ENCODE data around the gene SMAD3. TPM values are rescaled to one million over a fixed set of nuclear protein-coding genes. Genes with fewer than 3 reads are reported as not detected.

Gene SMAD3
- total RNA-seq, 1 donor from 2014 or later = 5.4 TPM

DNA sequence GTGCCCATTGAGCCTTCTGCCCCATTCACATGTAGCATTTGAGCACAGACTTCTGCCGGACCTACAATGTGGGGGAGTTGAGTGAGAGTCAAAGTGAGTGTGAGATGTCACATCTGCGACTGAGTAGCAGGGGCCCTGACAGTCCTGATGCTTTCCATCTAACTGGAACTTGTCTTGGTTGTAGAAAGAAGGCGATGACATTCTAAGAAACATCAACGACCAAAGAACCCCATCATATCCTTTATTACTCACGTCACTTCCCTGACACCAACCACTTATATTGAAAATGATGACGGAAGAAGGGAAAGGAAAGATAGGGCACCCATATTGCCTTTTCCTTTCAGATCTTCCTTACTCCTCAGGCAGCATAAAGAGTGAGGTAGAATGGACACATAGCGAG is 30.5 kb downstream of the SMAD3 start:
- DNase-seq (ENCODE audit: low read depth in 2 of 2) = no peak

DNA sequence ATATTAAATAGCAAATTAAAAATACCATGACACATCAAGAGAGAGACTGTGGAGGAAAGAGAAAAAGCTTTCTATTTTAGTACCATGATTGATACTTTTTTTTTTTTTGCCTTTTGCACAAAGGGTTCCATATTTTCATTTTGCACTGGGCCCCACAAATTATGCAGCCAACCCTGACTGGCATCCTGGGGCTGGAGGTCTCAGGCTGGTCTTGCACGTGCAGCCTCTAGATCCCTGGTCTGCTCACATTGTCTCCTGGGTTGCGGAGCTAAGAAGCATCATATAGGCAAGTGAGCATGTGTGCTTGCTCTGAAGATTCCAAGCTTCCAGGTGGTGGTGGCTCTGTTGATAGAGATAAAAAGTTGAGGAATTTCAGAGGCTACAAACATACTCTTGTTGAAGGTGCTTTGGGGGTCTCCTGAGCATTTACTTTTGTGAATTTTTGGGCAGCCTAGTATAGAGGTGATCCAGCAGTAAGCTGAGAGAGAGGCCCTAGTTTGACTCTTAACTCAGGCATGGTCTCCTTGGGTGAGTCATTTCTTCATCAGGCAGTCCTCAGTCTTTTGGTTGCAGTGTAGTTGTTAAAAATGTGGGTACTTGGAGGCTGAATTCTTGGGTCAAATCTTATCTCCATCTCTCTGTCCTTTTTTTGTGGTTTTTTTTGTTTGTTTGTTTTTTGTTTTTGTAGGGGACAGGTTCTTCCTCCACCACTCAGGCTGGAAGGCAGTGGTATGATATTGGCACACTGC is 31.3 kb downstream of the SMAD3 start:
- no peak for DNase-seq (ENCODE audit: low read depth in 2 of 2)

DNA sequence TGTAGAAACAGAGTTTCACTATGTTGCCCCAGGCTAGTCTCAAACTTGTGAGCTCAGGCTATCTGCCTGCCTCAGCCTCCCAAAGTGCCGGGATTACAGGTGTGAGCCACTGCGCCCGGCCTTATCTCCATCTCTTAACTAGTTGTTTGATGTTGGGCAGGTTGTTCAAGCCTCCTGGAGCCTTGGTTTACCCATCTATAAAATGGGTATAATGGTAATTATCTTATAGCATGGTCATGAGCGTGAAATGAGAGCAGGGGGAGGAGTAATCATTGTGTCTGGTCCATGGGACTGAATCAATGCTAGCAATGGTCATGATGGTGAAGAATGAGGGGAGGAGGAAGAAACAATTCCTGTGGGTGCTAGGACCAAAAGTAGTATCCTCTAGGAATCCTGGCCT is 32.0 kb downstream of the SMAD3 start:
- DNase-seq (ENCODE audit: low read depth in 2 of 2) = no peak

GRCh38 chr15:67097930-67098740 is 32.7 kb downstream of the SMAD3 start:
- peak in 1 of 2 donors; percentile 28 for DNase-seq (ENCODE audit: low read depth in 2 of 2)

DNA sequence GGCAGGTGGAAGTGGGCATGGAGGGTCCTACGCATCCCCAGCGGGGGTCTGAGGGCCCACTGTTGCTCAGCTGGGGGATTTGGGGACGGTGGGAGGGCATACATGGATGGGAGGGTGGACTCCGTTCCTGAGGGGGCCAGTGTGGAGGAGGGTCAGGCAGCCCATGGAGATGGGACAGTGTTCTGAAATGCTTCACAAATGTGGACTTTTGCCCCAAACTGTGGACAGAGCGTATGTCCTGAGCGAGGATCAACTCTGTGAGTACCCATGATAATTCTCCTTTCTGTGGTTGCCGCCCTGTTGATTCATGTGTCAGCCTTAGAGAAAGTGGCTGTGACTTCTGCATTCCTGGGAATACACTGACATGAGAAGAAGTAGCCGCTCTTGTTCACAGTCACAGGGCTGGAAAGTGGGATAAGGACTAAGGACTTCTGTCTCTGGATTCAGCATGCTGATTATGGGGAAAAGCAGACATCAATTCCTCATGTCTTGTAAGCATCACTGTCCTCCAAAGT is 33.4 kb downstream of the SMAD3 start:
- no peak for DNase-seq (ENCODE audit: low read depth in 2 of 2)

GRCh38 chr15:67100124-67100791 is 34.9 kb downstream of the SMAD3 start:
- DNase-seq (ENCODE audit: low read depth in 2 of 2) = no peak

DNA sequence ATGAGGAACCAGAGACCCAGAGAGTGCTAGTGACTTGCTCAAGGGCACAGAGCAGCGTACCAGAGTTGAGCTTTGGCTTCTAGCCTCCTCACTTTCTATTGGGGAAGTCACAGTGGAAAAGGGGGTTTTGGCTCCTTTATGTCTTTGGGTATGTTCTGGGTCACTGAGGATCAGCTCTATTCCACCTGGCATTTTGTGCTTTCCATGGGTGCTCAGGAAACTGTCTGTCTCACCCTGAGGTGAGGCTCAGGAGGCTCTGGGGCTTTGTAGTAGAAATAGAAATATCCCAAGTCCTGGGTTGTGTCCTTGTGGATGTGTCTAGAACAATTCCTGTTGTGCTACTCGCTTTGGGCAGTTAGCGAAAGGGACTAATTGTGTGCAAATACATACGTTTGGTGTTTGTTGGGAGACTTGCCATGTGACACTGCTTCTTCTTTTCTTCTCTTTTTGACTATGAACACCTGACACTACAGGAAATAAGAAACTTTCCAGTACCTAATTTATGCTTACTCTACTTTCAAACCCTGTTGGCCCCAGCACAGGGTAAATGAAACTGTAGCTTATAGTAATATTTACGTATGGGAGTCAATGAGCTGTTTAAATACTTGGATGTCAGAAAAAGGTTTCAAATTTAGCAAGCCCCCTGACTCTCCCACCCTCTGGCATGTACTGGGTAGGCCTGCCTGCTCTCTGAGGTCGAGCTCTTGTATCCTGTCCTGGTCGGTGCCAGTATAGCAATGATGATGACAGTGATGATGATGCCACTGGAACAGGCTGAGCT is 35.6 kb downstream of the SMAD3 start:
- DNase-seq (ENCODE audit: low read depth in 2 of 2) = peak in 1 of 2 donors; percentile 51

DNA sequence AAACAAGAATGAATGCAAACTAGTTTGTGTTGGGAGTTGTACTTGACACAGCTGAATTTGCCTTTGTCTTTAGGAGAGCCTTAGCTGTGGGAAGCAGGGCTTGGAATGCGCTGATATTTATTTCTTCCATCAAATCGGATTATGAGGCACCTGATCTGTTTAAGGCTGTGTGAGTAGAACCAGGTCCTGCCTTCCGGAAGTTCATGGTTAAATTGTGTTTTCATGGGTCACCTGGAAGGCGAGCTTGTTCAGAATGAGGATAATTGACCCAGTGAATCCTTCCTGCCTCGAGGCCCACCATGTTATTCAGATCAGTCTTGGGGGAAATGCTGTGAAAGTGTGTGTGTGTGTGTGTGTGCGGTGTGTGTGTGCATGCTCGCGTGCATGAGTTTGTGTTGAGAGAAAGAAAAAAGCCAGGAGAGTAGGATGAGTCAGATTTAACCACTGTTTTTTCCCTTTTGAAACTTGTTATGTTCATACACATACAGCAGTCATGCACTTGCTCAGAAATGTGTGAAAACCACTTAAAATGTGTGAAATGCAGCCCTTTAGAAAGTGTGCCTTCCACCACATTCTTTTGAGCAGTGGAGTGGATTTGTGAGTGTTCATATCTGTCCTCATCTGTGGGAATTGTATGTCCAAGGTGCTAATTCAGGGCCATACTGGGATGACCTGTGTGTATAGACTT is 36.7 kb downstream of the SMAD3 start:
- peak; percentile 76 to 83 for DNase-seq (ENCODE audit: low read depth in 2 of 2)

DNA sequence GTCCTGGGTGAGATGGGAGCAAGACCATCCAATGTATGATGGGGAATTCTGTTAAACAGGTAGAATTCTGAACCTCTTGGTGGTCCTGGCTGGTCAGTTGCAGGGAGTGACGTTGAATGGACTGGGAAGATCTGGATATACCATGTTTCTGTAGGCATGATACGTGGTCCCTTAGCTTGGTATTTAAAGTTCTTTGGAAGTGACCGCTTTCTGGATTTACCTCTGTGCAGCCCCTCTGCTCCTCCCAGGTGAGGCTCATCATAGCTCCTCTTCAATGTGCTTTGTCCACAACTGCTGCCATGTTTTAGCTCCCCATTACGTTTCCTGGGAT is 37.2 kb downstream of the SMAD3 start:
- DNase-seq (ENCODE audit: low read depth in 2 of 2) = no peak

GRCh38 chr15:67103021-67103420 is 37.6 kb downstream of the SMAD3 start:
- DNase-seq (ENCODE audit: low read depth in 2 of 2) = no peak

DNA sequence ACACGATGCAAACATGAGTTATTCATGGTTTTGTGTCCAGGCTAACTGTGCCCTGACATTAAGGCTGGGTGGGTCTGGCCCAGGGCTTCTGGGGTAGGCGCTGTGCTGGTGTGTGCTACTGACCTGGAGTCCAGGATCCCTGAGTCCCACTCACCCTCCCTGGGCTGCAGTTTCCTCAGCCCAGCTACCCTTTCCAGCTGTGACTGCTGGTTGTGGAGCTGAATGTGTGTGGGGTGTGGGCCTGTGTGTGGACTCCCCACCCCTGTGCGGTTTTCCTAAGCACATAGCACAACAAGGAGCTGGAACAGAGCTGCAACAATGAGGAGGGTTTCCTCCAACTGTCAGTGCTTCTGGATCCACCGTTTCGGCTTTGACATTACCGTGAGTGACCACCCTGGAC is 38.0 kb downstream of the SMAD3 start:
- no peak for DNase-seq (ENCODE audit: low read depth in 2 of 2)

- peak; percentile 54 to 78 for DNase-seq (ENCODE audit: low read depth in 2 of 2)
Measured at GRCh38 chr15:67103869-67104268, 38.5 kb downstream of the SMAD3 start.

DNA sequence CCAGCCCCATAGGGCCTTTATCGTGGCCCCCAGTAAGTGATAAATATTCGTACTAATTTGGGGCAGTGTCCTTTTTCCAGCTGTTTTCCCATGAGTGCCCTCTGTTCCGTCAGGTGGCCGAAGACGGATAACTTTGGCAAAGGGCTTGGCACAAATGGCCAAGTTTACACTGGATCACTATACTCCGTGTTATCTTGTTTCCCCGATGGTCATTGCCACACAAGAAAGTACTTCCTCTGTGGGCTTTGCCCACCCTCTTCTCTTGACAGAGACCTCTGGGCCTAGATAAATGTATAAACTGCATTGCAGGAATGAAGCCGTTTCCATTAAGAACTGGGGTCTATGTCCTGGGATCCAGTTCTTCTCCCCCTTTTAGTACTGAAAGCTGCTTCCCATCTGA is 39.1 kb downstream of the SMAD3 start:
- peak in 1 of 2 donors; percentile 34 for DNase-seq (ENCODE audit: low read depth in 2 of 2)

GRCh38 chr15:67105065-67105951 is 39.9 kb downstream of the SMAD3 start:
- DNase-seq (ENCODE audit: low read depth in 2 of 2) = peak; percentile 62 to 96

DNA sequence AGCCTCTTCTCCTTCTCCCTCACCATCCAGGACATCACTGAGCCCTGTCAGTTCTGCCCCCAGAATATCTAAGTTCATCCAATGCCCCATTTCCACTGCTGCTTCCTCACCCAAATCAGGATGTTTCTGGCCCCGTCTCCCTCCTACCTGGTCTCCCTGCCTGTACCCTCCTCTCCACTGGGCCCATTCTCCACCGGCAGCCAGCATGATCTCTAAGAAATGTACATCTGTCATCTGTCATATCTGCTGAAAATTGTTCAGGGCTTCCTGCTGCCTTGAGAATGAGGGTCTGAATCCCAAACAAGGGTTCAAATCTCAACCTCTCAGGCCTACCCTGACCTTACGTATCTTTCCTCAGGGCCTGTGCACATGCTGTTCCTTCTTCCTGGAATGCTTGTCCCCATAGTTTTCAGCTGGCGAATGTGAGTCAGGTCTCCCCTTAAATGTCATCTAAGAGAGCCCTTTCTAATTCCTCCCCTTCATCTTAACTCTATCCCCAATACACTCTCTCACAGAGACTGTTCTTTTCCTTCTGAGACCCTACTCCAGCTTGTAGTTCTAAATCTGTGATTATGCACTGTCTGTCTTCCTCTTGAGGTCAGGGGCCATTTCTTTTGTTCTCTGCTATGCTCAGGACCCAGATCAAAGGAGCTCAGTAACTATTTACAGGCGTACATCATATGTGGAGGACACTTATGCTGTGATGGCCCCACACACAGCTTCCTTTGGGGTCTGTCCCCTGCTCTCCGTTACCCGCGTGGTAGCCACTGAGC is 40.8 kb downstream of the SMAD3 start:
- peak in 1 of 2 donors; percentile 55 for DNase-seq (ENCODE audit: low read depth in 2 of 2)

- no peak for DNase-seq (ENCODE audit: low read depth in 2 of 2)
Measured at GRCh38 chr15:67106764-67107013, 41.3 kb downstream of the SMAD3 start.

DNA sequence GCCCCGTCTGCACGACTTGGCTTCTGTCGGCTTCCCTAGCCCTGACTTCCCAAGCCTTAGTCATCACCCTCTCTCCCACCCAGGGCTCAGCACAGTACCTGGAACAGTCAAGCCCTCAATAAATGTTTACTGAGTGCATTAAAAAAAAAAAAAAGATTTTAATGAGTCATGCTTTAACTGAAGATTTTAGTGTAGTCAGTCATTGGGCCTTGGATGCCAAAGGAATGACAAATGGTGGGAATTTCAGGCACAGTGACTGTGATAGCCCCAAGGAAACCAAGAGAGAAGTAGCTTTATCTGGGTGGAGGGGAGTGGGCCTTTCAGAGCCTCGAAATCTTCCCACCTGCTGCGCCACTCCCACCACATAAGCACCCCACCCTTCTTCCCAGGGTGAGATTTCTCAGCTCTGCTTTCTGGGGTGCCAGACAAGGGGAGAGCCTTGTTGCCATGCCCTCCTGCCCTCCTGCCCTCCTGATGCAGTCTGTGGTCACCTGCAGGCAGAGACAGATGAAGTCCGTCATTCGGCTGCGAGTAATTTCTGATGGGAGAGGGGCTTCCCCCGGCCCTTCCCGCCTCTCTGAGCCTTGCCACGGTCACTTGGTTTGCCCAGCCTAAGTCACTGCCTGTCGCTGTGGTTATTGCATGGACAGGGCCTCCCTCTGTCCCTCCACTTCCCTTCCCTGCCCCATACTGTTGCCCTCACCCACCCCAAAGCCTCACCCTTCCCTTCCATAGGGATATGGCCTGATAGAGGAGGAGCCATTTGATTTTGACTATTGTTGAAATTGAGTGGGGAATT is 41.8 kb downstream of the SMAD3 start:
- peak; percentile 62 to 99 for DNase-seq (ENCODE audit: low read depth in 2 of 2)

Measured in lung microvascular endothelial cell (primary cell).